Activated T-cell treated with anti-CD3 and anti-CD28 coated beads for 48 hours (primary cell): Measurements from ENCODE around the gene NAGK.
"Not testable (repeated sequence)": the region's sequence is repeated elsewhere in the genome, so short reads cannot be mapped to it uniquely, and the experiment has no call there.

Source experiments
- DNase-seq: peaks from one replicate; pipeline ENCODE4 v3.0.0-alpha.2; 2020; ENCODE audit warnings: low read depth

Gene NAGK

GRCh38 chr2:71069376-71069775 is 928 bp downstream of the NAGK start:
- DNase-seq: no peak

- no peak for DNase-seq
These were observed 2.0 kb downstream of the NAGK start for GRCh38 chr2:71070294-71071093.

- DNase-seq: peak; percentile 39
These were observed 3.4 kb downstream of the NAGK start for GRCh38 chr2:71071681-71072398.

GRCh38 chr2:71072492-71072891 is 4.0 kb downstream of the NAGK start:
- DNase-seq: no peak

- no peak for DNase-seq
These were observed 5.0 kb downstream of the NAGK start for GRCh38 chr2:71073475-71073874.

- DNase-seq: no peak
These were observed 6.5 kb downstream of the NAGK start for GRCh38 chr2:71074893-71075395.

GRCh38 chr2:71078624-71079023 is 10.2 kb downstream of the NAGK start:
- DNase-seq: no peak

GRCh38 chr2:71082402-71083252 is 14.2 kb downstream of the NAGK start:
- peak; percentile 64 for DNase-seq

- DNase-seq: not testable (repeated sequence)
These were observed 14.8 kb downstream of the NAGK start for GRCh38 chr2:71083297-71083696.

- not testable (repeated sequence) for DNase-seq
These were observed 15.4 kb downstream of the NAGK start for GRCh38 chr2:71083752-71084312.

- DNase-seq: not testable (repeated sequence)
These were observed 17.0 kb downstream of the NAGK start for GRCh38 chr2:71085325-71086003.

GRCh38 chr2:71089475-71089874 is 21.0 kb downstream of the NAGK start:
- DNase-seq: not testable (repeated sequence)

- not testable (repeated sequence) for DNase-seq
These were observed 23.4 kb downstream of the NAGK start for GRCh38 chr2:71091808-71092207.

GRCh38 chr2:71092491-71093260 is 24.2 kb downstream of the NAGK start:
- not testable (repeated sequence) for DNase-seq

- DNase-seq: peak; percentile 22
These were observed 31.9 kb downstream of the NAGK start for GRCh38 chr2:71100195-71100964.

- DNase-seq: no peak
These were observed 33.2 kb downstream of the NAGK start for GRCh38 chr2:71101656-71102055.

GRCh38 chr2:71102981-71103681 is 34.7 kb downstream of the NAGK start:
- no peak for DNase-seq

GRCh38 chr2:71103809-71104208 is 35.4 kb downstream of the NAGK start:
- DNase-seq: no peak

GRCh38 chr2:71106463-71106862 is 38.0 kb downstream of the NAGK start:
- DNase-seq: not testable (repeated sequence)
